HG03457 (cell line): ENCODE results near the gene FMC1.
"Not testable (repeated sequence)": the region's sequence is repeated elsewhere in the genome, so short reads cannot be mapped to it uniquely, and the experiment has no call there.

Source experiments
- ATAC-seq: cut with Tn5 transposase; IDR thresholded peaks from one replicate; pipeline ENCODE4 v1.9.1; 2021; ENCODE audit warnings: moderate number of reproducible peaks; ENCODE audit not compliant: unreplicated experiment

FMC1 gene

GRCh38 chr7:139340037-139340807 is 915 bp upstream of the FMC1 start:
- peak; percentile 78 for ATAC-seq

- ATAC-seq = peak; percentile 2
Observed at GRCh38 chr7:139340808-139341057, 404 bp upstream of the FMC1 start.

- no peak for ATAC-seq
Observed at GRCh38 chr7:139341776-139342226, 664 bp downstream of the FMC1 start.

DNA sequence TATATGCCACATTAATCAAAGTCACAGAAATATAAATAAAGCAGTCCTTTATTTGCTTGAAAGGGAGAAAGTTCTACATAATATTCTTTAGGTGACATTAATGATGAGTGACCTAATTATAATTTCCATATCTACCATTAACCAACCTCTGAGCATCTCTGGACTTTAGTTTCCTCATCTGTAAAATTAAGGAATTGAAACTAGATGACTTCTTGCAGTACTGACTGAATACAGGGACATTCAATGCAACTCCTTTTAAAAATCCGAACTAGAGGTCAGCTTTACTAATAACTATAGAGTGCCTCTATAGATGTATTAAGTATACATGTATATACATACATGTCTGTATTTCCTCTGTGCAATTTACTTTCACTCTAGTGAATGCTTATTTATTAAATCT is 3.9 kb downstream of the FMC1 start:
- ATAC-seq = no peak

DNA sequence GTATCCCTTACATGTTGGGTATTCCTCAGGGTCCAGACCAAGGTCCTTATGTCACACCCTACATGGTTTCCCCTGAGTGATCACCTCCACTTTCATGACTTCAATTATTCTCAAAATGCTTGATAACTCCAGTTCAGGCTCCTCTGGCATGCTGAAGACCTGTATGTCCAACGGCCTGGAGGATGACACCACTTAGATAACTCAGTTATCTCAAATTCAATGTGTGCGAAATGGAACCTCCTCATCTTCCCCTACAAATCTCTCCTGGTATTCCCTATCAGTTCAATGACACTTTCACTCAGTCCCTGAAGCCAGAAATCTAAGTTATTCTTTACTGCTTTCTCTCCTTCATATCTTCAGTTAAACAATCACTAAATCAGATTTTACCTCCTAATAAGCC is 9.9 kb downstream of the FMC1 start:
- ATAC-seq = no peak

GRCh38 chr7:139354729-139355128 is 13.6 kb downstream of the FMC1 start:
- no peak for ATAC-seq

DNA sequence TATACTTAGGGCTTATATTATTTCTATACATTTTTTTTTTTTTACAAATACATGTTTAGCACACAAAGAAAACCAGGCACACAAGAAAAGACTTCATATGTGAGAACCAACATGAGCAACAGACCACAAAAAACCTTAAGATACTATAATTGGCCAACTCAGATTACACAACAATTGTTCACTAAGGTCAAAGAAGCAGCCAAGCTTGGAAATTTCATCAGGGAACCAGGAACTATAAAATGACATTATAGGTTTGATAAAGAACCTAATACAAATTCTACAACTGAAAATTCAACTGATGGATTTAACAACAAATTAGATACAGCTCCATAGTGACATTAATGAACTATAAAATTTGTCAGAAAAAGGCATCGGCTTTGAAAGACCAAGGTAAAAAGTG is 14.2 kb downstream of the FMC1 start:
- no peak for ATAC-seq

GRCh38 chr7:139357729-139358506 is 16.8 kb downstream of the FMC1 start:
- not testable (repeated sequence) for ATAC-seq

- ATAC-seq = peak; percentile 7
Observed at GRCh38 chr7:139358541-139359365, 17.6 kb downstream of the FMC1 start.

DNA sequence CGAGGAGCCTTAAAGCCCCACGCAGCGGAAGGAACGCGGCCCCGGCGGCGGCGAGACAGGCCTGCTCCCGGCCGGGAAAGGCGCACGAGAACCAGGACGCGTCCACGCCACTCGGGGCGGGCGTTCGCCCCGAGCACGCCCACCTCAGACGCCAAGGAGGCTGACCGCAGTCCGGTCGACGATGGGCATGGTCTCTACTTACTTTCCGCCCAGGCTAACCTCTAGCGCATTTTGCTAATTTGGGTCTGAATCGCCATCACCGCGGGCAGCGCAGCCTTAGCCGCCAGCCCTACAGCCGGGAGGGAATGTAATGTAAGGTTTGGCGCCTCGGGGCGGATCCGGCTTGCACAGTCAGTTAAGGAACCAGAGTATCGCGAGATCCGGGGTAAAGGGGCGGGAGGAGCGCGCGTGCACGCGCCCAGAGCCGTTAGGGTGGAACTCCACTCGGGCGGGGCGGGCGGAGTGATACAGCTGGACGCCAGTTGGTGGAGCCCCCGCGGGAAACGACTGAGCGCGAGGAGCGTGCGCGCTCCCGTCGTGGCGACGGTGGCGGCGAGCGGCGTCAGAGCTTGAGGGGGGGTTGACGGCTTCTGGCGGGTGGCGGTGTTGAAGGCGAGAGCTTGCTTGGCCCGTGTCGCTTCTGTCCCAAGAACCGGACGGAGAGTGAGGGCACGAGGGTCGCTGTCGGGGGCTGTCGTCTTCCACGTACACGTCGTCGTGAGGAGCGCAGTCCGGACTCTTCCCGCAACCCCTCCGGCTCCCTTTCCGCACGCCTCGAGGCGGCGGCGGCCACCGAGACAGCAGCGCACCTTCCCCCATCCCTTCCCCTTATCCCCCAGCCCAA is 18.5 kb downstream of the FMC1 start, which contains the start of gene LUC7L2:
LUC7L2 (plus strand) TSS at position 529 of the 844 bp plus-strand sequence. CDS start 368 bp downstream, outside the sequence.
- ATAC-seq = peak; percentile 53

DNA sequence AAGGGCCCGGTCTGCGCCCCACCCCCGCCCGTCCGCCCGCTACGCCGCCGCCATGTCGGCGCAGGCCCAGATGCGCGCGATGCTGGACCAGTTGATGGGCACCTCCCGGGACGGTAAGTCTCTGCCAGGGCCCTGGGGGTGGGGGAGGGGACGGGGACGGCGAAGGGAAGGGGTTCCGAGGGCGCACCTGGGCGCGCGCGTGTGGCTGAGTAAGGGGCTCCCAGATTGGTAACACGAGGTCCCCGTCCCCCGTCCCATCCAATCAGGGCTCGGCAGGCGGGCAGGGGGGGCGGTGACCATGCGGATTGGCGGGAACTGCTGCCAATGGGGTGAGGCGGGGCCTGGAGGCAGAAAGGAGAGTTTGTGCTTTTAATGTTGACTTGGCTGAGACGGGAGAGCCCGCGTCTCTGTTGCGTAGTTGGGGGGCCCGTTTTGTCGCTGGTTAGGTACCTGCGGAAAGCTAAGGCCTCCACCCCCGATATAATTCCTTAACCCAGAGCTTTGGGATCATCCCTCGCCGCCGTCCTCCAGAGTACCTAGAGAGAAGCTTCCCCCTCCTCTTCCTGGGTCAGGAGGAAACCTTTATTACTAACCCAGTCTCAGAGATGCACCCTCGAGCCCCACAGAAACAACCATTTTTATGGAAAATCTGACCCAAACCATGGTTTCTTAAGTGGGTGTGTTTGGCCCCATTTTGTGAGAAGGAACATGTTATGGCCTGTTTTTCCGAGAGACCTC is 19.2 kb downstream of the FMC1 start:
- ATAC-seq = peak; percentile 51

DNA sequence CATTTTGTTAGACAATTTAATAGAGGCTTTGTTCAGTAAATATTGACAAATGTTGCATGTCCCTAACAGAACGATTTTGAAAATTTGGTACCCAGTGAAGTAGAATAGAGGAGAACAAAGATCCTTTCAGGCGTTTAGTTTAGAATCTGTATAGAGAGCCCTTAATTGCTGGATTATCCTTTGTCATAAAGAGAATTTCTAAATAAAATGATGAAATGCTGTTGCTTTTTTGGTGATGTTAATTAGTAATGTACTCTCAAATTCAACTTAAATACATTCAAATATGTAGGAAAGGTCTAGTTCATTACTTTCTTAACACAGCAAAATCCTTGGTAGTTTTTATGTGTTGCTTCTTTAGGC is 19.8 kb downstream of the FMC1 start:
- no peak for ATAC-seq

DNA sequence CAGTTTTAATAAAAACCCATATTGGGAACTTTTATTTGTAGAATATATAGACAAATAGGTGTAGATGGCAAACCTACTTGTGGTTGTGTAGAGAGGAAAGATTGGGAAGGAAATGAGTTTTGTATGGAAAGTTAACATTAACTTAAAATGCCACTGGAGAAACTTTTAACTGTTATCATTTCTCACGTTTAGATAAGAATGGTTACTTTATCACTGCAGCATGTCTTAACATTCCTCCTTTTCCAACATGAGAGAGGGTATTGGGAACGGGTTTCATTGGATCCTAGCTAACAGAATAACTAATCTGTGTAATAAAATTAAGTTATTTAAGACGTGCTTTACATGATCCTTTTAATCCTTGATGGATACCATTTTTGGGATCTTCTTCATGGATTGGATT is 20.4 kb downstream of the FMC1 start:
- no peak for ATAC-seq

DNA sequence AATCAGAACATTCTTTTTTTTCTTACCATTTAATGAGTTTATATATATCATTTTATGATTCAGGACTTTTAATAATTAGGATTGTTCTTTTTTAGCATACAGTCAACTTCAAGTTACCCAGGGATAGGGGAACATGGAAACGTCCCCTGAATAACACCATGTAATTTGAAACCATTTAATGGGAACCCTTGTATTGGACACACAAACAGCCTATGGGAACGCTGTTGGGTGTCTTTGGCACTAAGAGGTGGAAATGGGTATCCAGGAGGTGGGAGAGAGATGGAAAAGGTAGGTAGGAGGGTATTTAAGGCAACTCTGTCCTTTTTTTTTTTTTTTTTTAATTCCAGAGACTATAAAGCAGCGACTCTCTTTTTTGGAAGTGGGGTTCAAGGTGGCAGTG is 21.2 kb downstream of the FMC1 start:
- ATAC-seq = no peak

GRCh38 chr7:139362981-139363380 is 21.8 kb downstream of the FMC1 start:
- ATAC-seq = no peak

DNA sequence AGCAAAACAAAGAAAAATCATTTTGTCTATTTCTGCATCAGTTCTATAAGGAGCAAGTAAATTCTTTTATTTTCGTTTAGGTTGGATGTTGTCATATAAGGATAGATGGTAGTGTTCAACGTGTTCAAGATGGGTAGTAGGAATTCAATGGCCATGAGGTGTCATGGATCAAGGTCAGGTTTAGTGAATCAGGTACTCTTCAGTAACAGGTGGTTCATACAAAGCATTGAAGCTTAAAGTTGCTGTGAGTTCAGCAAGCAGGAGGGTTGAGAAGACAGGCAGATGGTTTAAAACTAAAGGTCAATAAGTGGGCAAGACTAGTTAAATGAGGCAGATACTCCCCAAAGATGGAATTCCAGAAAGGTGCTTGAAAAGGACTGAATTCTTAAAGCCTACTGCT is 24.2 kb downstream of the FMC1 start:
- no peak for ATAC-seq

DNA sequence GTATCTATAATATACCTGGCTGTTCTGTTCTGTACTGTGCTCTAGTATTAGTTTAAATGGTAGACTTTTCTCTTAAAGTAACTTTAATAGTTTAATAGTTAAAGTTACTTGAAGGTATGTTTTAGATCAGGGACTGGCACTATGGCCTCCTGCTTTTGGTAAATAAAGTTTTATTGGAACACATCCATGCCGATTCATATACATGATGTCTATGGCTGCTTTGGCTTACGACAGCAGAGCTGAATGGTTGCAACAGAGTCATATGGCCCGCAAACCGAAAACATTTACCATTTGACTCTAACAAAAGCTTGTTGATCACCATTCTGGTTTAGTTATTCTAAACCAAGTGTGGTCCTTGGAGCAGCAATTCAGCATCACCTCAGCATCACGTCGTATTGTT is 25.3 kb downstream of the FMC1 start:
- no peak for ATAC-seq

GRCh38 chr7:139367438-139368155 is 26.5 kb downstream of the FMC1 start:
- ATAC-seq = no peak

DNA sequence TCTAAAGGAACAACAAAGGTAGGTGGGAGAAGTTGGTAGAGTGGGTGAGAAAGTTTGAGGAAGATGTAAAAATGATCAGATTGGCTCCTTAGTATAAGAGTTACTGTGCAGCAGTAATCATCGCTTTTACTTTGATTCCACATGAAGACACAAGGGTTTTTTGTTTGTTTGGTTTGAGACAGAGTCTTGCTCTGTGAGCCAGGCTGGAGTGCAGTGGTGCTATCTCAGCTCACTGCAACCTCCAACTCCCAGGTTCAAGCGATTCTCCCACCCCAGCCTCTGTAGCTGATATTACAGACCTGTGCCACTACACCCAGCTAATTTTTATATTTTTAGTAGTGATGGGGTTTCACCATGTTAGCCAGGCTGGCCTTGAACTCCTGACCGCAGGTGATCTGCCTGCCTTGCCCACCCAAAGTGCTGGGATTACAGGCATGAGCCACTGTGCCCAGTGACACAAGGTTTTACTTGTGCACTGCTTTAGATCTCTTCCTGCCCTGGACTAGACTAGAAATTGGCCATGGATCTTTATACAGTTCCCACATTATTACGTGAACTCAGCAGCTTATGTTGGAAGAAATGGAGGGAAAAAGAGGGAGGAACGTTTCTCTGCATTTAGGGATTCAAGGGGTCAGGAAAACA is 29.3 kb downstream of the FMC1 start:
- ATAC-seq = no peak
